HG03039 (cell line): ENCODE measurements around the gene GPR17.

Experiments used
- ATAC-seq: cut with Tn5 transposase; IDR thresholded peaks from one replicate; pipeline ENCODE4 v1.9.1; 2021; ENCODE audit warnings: mild to moderate bottlenecking, moderate library complexity; ENCODE audit not compliant: unreplicated experiment

Gene GPR17

GRCh38 chr2:127629637-127630036 is 16.3 kb upstream of the GPR17 start:
- no peak for ATAC-seq

GRCh38 chr2:127630096-127630863 is 15.7 kb upstream of the GPR17 start:
- ATAC-seq = no peak

DNA sequence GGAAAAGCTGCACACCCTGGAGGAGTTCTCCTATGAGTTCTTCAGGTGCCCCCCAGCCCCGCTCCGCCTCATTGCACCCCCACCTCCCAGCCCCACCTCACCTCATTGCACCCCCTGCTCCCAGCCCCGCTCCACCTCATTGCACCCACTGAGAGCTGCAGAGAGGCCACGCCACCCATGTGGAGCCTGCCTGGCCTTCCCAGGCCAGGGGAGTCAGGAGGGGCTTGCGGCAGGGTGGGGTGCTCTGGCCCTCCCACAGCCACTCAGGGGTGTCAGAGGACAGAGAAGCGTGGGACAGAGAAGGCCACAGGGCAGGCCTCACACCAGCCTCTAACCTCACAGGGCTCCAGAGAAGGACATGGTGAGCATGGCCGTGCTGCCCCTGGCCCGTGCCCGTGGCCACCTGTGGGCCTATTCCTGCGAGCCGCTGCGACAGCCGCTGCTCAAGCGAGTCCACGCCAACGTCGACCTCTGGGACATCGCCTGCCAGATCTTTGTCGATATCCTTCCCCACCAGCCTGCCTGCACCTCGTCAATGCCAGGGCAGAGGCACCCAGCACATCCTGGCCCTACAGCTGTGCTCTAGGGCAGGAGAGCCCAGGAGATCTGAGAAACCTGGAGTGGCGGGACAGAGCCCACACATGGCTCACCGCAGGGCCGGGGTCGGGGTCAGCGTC is 15.0 kb upstream of the GPR17 start:
- no peak for ATAC-seq

- no peak for ATAC-seq
These were observed 14.4 kb upstream of the GPR17 start for GRCh38 chr2:127631541-127631996.

DNA sequence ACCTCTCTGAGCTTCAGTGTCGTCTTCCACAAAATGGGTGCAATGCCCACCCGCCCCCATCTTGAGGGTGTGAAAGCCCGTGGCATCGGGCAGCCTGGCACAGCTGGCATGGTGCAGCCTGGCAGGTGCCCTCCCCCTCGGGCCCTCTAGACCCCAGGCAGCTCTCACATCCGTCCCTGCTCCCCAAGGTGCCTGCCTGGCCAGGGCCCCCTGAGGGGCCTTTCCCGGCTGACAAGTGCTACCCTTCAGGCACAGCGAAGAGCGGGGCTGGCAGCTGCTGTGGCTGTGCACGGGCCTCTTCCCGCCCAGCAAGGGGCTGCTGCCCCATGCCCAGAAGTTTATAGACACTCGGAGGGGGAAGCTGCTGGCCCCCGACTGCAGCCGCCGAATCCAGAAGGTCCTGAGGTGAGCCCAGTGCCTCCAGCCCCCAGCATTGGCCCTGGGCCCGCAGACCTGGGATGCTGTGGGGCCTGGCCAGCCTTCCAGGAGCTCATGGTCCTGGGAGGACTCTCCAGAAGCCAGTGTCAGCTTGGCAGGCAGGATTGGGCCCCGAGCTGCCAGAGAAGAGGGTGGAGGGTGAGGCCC is 13.9 kb upstream of the GPR17 start:
- no peak for ATAC-seq

DNA sequence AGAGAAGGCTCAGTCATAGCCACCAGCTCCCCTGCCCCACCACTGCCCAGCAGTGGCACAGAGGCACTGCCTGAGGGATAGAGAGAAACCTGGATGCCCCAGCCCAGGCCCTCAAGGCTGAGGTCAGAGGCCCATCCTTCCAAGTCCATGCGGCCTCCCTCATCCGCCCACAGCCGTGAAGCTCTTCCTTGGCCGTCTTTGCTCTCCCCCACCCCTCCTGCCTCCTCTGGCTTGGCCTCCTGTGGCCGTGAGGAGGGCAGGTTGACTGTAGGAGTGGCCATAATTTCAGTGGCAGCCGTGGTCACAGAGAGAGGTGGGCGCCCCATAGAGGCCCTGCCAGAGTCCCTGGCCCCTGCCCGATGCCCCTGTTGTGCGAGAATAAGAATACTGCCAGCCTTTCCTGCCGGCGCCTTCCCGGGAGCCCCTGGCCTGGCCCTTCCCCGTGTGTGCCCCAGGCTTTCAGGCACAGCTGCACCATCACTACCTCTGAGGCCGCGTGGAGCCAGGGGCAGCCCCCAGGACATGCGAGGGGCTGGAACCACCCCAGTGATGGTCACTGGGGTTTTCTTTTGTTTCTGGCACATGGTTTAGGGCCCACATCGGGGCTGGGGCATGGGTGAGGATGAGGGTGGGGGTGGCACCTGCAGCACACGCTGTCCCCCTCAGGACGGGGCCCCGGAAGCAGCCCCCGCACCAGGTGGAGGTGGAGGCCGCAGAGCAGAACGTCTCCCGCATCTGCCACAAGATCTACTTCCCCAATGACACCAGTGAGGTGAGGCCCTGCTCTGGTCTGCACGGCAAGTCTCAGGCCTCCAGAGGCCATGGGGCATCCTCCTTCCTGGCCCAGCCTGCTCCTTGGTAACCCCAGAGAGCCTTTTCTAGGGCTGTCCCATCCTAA is 13.1 kb upstream of the GPR17 start:
- ATAC-seq = no peak

DNA sequence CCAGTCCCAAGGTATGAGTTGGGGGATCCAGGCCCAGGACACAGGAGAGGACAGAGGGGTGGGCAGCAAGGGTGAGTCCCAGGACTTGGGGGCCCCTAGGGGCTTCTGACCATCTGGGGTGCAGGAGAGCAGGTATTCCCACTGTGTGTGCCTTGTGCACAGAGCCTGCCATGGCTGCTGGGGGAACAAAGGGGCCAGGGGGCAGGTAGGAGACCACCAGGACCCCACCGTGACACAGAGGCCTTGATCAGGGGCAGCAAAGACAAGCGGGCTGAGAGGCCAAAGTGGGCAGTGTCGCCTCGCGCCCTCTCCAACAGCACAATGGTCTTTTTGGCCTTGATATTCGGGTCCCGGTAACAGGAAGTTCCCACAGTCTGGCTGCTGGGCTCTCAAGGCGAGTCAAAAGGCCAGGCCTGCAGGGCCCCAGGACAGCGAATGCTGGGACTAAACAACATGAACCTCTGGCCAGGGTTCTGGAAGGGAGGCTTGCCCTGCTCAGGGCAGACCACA is 12.3 kb upstream of the GPR17 start:
- ATAC-seq = no peak

- ATAC-seq = no peak
These were observed 11.8 kb upstream of the GPR17 start for GRCh38 chr2:127634066-127634617.

DNA sequence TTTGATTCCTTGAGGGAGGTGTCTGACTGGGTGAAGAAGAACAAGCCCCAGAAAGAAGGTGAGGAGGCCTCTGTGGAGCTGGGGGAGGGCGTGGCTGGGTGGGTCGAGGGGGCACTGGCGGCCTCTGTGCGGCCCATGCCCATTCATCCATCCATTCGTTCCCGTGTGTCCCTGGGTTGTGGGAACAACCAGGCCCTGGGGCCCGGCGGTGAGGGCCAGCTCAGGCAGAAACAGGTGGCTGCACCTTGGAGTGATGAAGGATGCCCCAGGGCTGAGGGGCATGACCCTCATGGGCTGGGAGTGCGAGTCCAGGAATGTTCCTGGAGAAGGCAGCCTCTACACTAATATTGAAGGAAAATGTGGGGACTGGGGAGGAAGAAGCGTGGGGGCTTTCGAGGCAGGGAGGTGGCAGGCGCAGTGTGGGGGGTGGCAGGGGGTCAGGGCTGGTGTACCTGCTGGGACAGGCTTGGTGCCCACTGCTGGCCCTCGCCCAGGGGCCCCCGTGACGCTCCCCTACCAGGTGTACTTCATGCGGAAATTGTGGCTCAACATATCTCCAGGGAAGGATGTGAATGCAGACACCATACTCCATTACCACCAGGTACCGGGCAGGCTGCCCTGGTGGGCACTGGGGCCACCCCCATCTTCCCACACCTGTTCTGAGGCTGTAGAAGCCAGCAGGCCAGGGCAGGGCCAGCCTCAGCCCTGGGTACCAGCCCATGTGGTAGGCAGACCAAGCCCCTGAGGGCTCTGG is 11.2 kb upstream of the GPR17 start:
- ATAC-seq = no peak

DNA sequence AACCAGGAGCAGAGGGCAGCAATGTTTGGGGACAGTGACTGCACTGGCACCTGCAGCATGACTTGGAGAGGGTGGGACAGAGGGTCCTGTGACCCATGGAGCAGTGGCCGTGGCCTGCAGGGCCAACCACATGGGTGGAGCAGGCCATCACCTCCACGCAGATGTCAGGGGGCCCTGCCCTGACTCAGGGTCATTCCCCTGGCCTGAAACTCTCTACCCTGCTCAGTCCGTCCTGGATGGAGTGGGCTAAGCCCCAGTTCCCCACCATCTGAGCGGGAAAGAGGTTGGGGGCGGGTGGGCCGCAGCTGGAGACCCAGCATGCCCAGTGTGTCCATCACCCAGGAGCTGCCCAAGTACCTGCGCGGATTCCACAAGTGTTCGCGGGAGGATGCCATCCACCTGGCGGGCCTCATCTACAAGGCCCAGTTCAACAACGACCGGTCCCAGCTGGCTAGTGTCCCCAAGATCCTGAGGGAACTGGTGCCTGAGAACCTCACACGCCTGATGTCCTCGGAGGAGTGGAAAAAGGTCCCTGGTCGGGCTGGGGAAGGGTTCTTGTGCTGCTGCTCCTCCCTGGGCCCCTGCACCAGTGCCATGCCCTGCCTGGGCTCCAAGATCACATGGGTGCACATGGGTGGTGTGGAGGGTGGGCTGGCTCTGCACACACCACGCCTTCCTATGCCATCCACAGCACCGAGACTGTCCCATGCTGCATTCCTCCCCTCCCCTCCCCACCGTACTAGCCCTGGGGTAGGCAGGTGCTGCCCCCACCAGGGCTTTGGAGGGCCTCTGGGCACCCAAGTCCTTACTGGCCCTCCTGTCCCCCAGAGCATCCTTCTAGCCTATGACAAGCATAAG is 10.3 kb upstream of the GPR17 start:
- no peak for ATAC-seq

- ATAC-seq = no peak
These were observed 9.4 kb upstream of the GPR17 start for GRCh38 chr2:127636248-127637235.

DNA sequence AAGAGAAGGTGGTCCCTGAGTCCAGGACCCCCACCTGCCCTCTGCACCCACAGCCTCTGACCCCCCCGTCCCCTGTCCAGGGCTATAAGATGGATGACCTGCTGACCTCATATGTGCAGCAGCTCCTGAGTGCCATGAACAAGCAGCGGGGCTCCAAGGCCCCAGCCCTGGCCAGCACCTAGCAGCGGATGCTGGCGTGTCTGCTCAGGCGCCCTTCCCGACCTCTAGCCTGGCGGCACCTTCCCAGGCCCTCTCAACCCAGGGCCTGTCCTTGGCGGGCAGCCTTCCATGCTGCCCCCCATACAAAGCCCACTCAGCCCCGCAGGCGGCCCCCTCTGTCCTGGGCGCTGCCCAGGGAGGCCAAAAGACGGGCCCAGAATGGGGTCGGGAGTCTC is 8.7 kb upstream of the GPR17 start:
- ATAC-seq = no peak

DNA sequence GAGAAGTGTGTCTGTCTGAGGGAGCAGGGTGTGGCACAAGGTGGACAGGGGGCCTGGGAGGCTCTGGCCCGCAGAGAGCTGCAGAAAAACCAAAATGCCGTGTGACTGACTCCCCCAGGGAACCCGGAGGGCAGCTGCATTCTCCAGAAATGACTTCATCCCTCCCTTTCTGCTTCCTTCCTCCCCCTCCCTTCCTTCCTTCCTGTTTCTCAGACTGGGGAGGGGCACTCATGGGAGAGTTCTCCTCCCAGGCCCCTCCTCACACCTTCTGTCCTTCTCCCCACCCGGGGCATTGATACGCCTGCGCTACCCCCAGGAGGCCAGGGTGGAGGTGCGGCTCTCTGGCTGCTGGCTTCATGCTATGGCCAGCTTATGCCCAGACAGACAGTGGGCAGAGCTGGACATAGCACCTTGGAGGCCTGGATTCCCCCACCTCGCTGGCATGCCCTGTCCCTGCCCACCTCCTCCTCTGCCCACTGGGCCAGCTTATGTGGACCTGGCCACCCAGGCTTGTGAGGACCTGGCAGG is 8.2 kb upstream of the GPR17 start:
- no peak for ATAC-seq

DNA sequence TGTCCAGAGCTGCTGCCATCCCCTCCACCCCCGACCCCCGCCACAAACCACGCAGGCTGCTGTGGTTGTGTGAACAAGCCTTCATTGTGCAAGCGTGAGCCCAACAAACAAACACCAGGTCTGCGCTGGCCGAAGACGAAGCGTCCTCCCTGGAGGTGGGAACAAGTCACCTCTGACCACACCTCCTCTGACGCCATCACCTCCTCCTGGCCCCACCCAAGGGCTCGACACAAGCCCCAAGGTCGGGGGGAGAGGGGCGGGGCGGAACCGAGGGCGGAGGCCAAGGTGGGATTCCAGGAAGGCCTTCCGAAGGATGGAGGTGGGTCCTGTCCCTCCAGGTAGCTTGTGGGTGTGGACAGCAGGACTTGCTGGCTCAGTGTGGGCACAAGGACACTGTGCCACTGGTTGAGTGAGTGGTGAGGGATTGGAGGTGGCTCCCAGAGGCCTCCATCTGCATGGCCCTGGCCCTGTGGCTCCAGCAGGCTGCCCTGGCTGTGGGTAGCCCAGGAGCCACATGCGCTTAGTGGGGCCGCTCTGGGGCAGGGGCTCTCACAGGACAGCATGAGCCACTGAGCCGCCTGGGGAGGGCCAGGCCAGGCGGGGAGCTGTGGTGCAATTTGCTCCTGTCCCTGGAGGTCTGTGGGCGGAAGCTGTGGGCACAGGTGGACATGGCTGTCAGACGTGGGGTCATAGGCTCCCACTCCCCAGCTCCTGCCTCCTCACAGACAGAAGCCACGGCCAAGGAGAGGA is 7.4 kb upstream of the GPR17 start:
- ATAC-seq = no peak

DNA sequence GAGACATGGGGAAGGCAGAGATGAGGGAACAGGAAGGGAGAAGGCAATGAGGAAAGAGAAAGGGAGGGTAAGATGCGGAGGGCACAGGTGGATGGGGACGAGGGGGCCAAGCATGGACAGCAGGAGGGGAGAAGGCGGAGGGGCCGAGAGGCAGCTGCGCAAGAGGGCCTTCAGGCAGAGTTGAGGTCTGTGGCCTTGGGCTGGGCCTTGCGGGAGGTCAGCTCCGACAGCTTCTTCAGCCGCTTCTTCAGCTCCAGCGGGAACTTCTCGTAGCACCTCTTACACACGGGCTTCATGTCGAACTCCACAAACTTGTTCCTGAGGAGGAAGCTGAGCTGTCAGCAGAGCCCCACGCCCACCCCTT is 6.9 kb upstream of the GPR17 start:
- no peak for ATAC-seq

- ATAC-seq = no peak
These were observed 5.6 kb upstream of the GPR17 start for GRCh38 chr2:127640082-127641072.
